HCT116 (cell line): ENCODE measurements around the gene RADX. TPM values are rescaled to one million over a fixed set of nuclear protein-coding genes. Genes with fewer than 3 reads are reported as not detected.

Source experiments
- ATAC-seq: fragments of 200-7000 bp; cut with Tn5 transposase; 2 replicates; pipeline ENCODE4 v1.9.1; 2020; ENCODE audit warnings: mild to moderate bottlenecking, moderate library complexity
- BruUV-seq: library from RNA; stranded (reverse); fragments of 400-500 nt; replicated peaks from 2 replicates; lab custom pipeline; 2021; lab: Mats Ljungman, UMichigan
- CTCF ChIA-PET: fragments of 300-600 bp; sonication (Branson Sonifier 250); formaldehyde crosslinking; loops from one replicate; lab custom pipeline; 2021; ENCODE audit warnings: antibody characterized with exemption; lab: Charles Lee
- POLR2A ChIA-PET: fragments of 300-600, 350-600 bp; sonication (Branson Sonifier 250); formaldehyde crosslinking; loops from one replicate; lab custom pipeline; 2021; ENCODE audit warnings: antibody characterized with exemption; lab: Charles Lee
- RAD21 ChIA-PET, 2 experiments: fragments of 300-600 bp; sonication (Branson Sonifier 250); formaldehyde crosslinking; loops; one replicate each; lab custom pipeline; 2023; ENCODE audit warnings: low total read pairs in 2 of 2; ENCODE audit not compliant: uncharacterized antibody in 2 of 2, unreplicated experiment in 2 of 2, low non-redundant PET in 1 of 2; lab: Charles Lee
- DNase-seq: peaks from one replicate; pipeline ENCODE4 v3.0.0-alpha.2; 2010; ENCODE audit warnings: low read depth, low spot score
- H2AFZ ChIP-seq: fragments of 200-600 bp; shearing (Covaris generic), sonication (generic); 2 replicates; pipeline ENCODE4 v1.6.1; 2017; ENCODE audit warnings: low read depth, mixed run types, mixed read lengths, antibody characterized with exemption, low read length; ENCODE audit not compliant: poor library complexity, severe bottlenecking
- H3K27ac ChIP-seq: 2 replicates; pipeline ENCODE4 v1.5.1; 2012; ENCODE audit warnings: low read depth, low read length
- H3K27me3 ChIP-seq: fragments of 200-600 bp; sonication (generic); 2 replicates; pipeline ENCODE4 v1.6.1; 2016; ENCODE audit warnings: mixed run types, low read length, mixed read lengths; ENCODE audit not compliant: insufficient read depth
- H3K36me3 ChIP-seq, 2 experiments: fragments of 200-500 bp in 1 of 2; fragments of 200-600 bp in 1 of 2; sonication (Bioruptor generic) in 1 of 2; sonication (generic) in 1 of 2; 2 replicates each; pipeline versions ENCODE4 v1.5.1 to v1.6.1; 2014 to 2016; ENCODE audit warnings: low read length in 2 of 2, inconsistent platforms in 1 of 2, mixed read lengths in 1 of 2, mixed run types in 1 of 2; ENCODE audit not compliant: insufficient read depth in 2 of 2, control insufficient read depth in 1 of 2
- H3K4me1 ChIP-seq, 2 experiments: fragments of 200-600 bp in 1 of 2; sonication (generic) in 1 of 2; 2 replicates each; pipeline versions ENCODE4 v1.5.1 to v1.6.1; 2012 to 2017; ENCODE audit warnings: low read length in 2 of 2, inconsistent platforms in 1 of 2, mild to moderate bottlenecking in 1 of 2, mixed read lengths in 1 of 2, mixed run types in 1 of 2, moderate library complexity in 1 of 2; ENCODE audit not compliant: insufficient read depth in 2 of 2, control insufficient read depth in 1 of 2
- H3K4me2 ChIP-seq: fragments of 200-600 bp; sonication (generic); 2 replicates; pipeline ENCODE4 v1.6.1; 2017; ENCODE audit warnings: mixed run types, low read length, mixed read lengths
- H3K4me3 ChIP-seq, 2 experiments: fragments of 200-600 bp in 1 of 2; sonication (generic) in 1 of 2; replicated peaks in 1 of 2; 2 replicates each; pipeline ENCODE4 v1.5.1; 2011 to 2016; ENCODE audit warnings: low read length in 2 of 2, control low read depth in 1 of 2, low read depth in 1 of 2, mild to moderate bottlenecking in 1 of 2, mixed read lengths in 1 of 2, mixed run types in 1 of 2
- H3K79me2 ChIP-seq: fragments of 200-600 bp; sonication (generic); 2 replicates; pipeline ENCODE4 v1.6.1; 2017; ENCODE audit warnings: mild to moderate bottlenecking, mixed run types, low read length, moderate library complexity, mixed read lengths; ENCODE audit not compliant: insufficient read depth
- H3K9ac ChIP-seq: fragments of 200-600 bp; sonication (generic); 2 replicates; pipeline ENCODE4 v1.6.1; 2016; ENCODE audit warnings: low read length, mixed read lengths
- H3K9me2 ChIP-seq: fragments of 200-600 bp; sonication (generic), shearing (Covaris generic); 2 replicates; pipeline ENCODE4 v1.6.1; 2017; ENCODE audit warnings: mixed run types, mild to moderate bottlenecking, moderate library complexity; ENCODE audit not compliant: insufficient read depth
- H3K9me3 ChIP-seq, 2 experiments: fragments of 200-500 bp in 1 of 2; fragments of 200-600 bp in 1 of 2; sonication (Bioruptor generic) in 1 of 2; sonication (generic) in 1 of 2; 2 replicates each; pipeline ENCODE4 v1.6.1; 2014 to 2017; ENCODE audit warnings: low read length in 2 of 2, mixed read lengths in 2 of 2, inconsistent platforms in 1 of 2, low read depth in 1 of 2, mild to moderate bottlenecking in 1 of 2, mixed run types in 1 of 2, moderate library complexity in 1 of 2; ENCODE audit not compliant: control insufficient read depth in 1 of 2, insufficient read depth in 1 of 2
- H4K20me1 ChIP-seq: fragments of 200-600 bp; sonication (generic), shearing (Covaris generic); 2 replicates; pipeline ENCODE4 v1.6.1; 2017; ENCODE audit warnings: mixed run types, mild to moderate bottlenecking, moderate library complexity; ENCODE audit not compliant: insufficient read depth
- CEBPB ChIP-seq: IDR thresholded peaks from 2 replicates; pipeline ENCODE4 v1.6.1; 2012; ENCODE audit warnings: low read depth
- EZH2 ChIP-seq: fragments of 200-600 bp; sonication (generic); IDR thresholded peaks from 2 replicates; pipeline ENCODE4 v1.6.1; 2017; ENCODE audit warnings: antibody characterized with exemption, mixed run types
- EZH2phosphoT487 ChIP-seq: fragments of 200-600 bp; IDR thresholded peaks from 2 replicates; pipeline ENCODE4 v1.6.1; 2018; ENCODE audit warnings: antibody characterized with exemption, borderline replicate concordance
- FOSL1 ChIP-seq: IDR thresholded peaks from 2 replicates; pipeline ENCODE4 v1.6.1; 2012; ENCODE audit warnings: low read depth
- JUND ChIP-seq: IDR thresholded peaks from 2 replicates; pipeline ENCODE4 v1.6.1; 2012
- MAX ChIP-seq: IDR thresholded peaks from 2 replicates; pipeline ENCODE4 v1.6.1; 2012
- POLR2A ChIP-seq: IDR thresholded peaks from 2 replicates; pipeline ENCODE4 v1.7.0; 2011; ENCODE audit warnings: borderline replicate concordance; ENCODE audit not compliant: insufficient read depth, insufficient read length; ENCODE audit errors: extremely low read depth
- REST ChIP-seq: IDR thresholded peaks from 2 replicates; pipeline ENCODE4 v1.6.1; 2012; ENCODE audit warnings: low read depth
- TCF7L2 ChIP-seq: IDR thresholded peaks from 2 replicates; pipeline ENCODE4 v1.7.0; 2011; ENCODE audit warnings: borderline replicate concordance, inconsistent platforms; ENCODE audit not compliant: insufficient read depth, insufficient read length; ENCODE audit errors: extremely low read depth
- ZFX ChIP-seq: fragments of 450-650 bp; IDR thresholded peaks from 2 replicates; pipeline ENCODE4 v1.6.1; 2017
- intact Hi-C: fragments of 100-400 bp; cut with micrococcal nuclease; formaldehyde crosslinking; loops from 2 replicates; pipeline ENCODE4 v1.10.0; 2022
- total RNA-seq: library from RNA; stranded (reverse); gene quantifications from one replicate; pipeline ENCODE4 v1.2.1, GENCODE V29; 2021; ENCODE audit not compliant: unreplicated experiment
- TF ChIP-seq, protein P1 (sequence below): IDR thresholded peaks from 2 replicates; pipeline ENCODE4 v1.6.1; 2011; ENCODE audit warnings: mild to moderate bottlenecking, low read length, moderate library complexity; ENCODE audit not compliant: insufficient replicate concordance; ENCODE audit errors: extremely low read depth
- TF ChIP-seq, protein P2 (sequence below), 3 experiments: fragments of 200-600 bp in 1 of 3; sonication (generic) in 1 of 3; IDR thresholded peaks in 2 of 3; conservative IDR thresholded peaks in 1 of 3; 2 replicates each; pipeline ENCODE4 v1.5.1; 2012 to 2017; ENCODE audit warnings: low read depth in 2 of 3, low read length in 2 of 3, antibody characterized with exemption in 1 of 3, borderline replicate concordance in 1 of 3, control low read depth in 1 of 3, mild to moderate bottlenecking in 1 of 3, mixed read lengths in 1 of 3, mixed run types in 1 of 3, moderate library complexity in 1 of 3; ENCODE audit not compliant: insufficient read depth in 1 of 3

RADX gene
- total RNA-seq, 1 experiment from 2014 or later = 8.0 TPM

DNA sequence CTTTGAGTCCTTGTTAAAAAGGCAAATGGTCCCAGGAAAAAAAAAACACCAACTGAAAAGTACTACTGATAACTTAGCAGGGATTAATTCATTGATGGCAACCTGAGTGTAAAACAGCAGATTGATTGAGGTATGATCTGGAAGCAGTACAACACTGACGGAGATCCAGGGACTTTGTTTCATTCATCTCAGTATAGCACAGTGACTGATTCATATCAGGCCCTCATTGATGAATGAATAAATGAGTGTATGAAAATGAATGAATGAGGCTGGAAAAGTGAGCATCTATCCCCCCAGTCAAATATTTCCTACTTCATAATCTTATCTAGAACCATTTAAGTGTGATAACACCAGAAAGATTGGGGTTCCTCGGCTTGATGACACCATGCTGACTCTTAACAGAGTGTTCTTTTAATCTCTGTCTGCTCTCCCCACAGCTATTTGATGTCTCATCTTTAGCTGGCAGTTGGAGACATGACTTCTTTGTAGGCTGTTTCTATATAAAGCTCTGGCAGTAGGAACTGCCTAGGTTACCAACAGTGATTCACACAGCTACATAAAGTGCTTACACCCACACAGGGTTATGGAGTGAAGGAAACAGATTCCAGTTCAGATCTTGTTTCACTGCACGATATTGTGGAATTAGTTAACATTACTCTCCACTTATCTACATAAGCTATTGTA is 96.1 kb downstream of the RADX start (continued):
- TF ChIP-seq, protein P1, sequence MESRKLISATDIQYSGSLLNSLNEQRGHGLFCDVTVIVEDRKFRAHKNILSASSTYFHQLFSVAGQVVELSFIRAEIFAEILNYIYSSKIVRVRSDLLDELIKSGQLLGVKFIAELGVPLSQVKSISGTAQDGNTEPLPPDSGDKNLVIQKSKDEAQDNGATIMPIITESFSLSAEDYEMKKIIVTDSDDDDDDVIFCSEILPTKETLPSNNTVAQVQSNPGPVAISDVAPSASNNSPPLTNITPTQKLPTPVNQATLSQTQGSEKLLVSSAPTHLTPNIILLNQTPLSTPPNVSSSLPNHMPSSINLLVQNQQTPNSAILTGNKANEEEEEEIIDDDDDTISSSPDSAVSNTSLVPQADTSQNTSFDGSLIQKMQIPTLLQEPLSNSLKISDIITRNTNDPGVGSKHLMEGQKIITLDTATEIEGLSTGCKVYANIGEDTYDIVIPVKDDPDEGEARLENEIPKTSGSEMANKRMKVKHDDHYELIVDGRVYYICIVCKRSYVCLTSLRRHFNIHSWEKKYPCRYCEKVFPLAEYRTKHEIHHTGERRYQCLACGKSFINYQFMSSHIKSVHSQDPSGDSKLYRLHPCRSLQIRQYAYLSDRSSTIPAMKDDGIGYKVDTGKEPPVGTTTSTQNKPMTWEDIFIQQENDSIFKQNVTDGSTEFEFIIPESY = peak; percentile 41
- peak; percentile 52 for TF ChIP-seq TCF7L2

GRCh38 chrX:106710771-106711170 is 99.0 kb downstream of the RADX start:
- ATAC-seq (no peak), DNase-seq (no peak)
- Histone ChIP-seq H3K27ac (no peak overlapping the region), H4K20me1 (no peaks in the 10 kb centered on the region), H3K4me1 (peaks cover 8 to 28% of the 10 kb centered on the region in 2 experiments; a peak in 3 of 4 replicates), H3K4me3 (no peak overlapping the region), H3K4me2 (no peak overlapping the region), H3K9me3 (no peaks in the 10 kb centered on the region), H3K79me2 (no peaks in the 10 kb centered on the region), H3K9me2 (no peaks in the 10 kb centered on the region), H3K9ac (no peak overlapping the region)
- RAD21 ChIA-PET = no interaction called here
- BruUV-seq = no TSS peak
- no peak for TF ChIP-seq MAX
- no peak for TF ChIP-seq JUND
- TF ChIP-seq EZH2phosphoT487 = no peak
- no peak for TF ChIP-seq POLR2A
- no peak for TF ChIP-seq FOSL1
- TF ChIP-seq, protein P2, sequence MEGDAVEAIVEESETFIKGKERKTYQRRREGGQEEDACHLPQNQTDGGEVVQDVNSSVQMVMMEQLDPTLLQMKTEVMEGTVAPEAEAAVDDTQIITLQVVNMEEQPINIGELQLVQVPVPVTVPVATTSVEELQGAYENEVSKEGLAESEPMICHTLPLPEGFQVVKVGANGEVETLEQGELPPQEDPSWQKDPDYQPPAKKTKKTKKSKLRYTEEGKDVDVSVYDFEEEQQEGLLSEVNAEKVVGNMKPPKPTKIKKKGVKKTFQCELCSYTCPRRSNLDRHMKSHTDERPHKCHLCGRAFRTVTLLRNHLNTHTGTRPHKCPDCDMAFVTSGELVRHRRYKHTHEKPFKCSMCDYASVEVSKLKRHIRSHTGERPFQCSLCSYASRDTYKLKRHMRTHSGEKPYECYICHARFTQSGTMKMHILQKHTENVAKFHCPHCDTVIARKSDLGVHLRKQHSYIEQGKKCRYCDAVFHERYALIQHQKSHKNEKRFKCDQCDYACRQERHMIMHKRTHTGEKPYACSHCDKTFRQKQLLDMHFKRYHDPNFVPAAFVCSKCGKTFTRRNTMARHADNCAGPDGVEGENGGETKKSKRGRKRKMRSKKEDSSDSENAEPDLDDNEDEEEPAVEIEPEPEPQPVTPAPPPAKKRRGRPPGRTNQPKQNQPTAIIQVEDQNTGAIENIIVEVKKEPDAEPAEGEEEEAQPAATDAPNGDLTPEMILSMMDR (IDR thresholded peaks at IDR 0.05 in 2 of 3, conservative IDR thresholded peaks at IDR 0.05 in 1 of 3; ENCODE audit: borderline replicate concordance in 1 of 3, insufficient read depth in 1 of 3, low read depth in 2 of 3, low read length in 2 of 3) = no peak
- TF ChIP-seq TCF7L2 = no peak
- TF ChIP-seq REST = no peak
- no peak for TF ChIP-seq EZH2
- TF ChIP-seq CEBPB = no peak
- TF ChIP-seq ZFX = no peak
- TF ChIP-seq, all 23 proteins: peak for 0
- ChIA-PET POLR2A (no interaction called here), CTCF (no interaction called here)
- intact Hi-C loops = no loop called here
- Histone ChIP-seq H3K27me3 (no peaks in the 10 kb centered on the region), H2AFZ (peak overlapping the region; percentile 40), H3K36me3 (no peaks in the 10 kb centered on the region)
